NCI-H2081 treated with DMSO at 0.1 percent for 48 hours (cell line): ENCODE measurements around the gene TRHDE.
A peak's percentile ranks its signal among the peaks of the same experiment; 100 is the strongest.
"Not testable (repeated sequence)": the region's sequence is repeated elsewhere in the genome, so short reads cannot be mapped to it uniquely, and the experiment has no call there.

Experiments used
- DNase-seq: peaks from one replicate; lab custom pipeline; 2025; lab: John Stamatoyannopoulos, UW

TRHDE gene

GRCh38 chr12:72511906-72512305 lies 239.7 kb downstream of the TRHDE start:
- DNase-seq = no peak

GRCh38 chr12:72520044-72520678 lies 248.0 kb downstream of the TRHDE start:
- not testable (repeated sequence) for DNase-seq

GRCh38 chr12:72521326-72521725 lies 249.2 kb downstream of the TRHDE start:
- no peak for DNase-seq

- DNase-seq = no peak
Observed at GRCh38 chr12:72522411-72522810, 250.2 kb downstream of the TRHDE start.

- DNase-seq = no peak
Observed at GRCh38 chr12:72523754-72524153, 251.6 kb downstream of the TRHDE start.

- no peak for DNase-seq
Observed at GRCh38 chr12:72535212-72535990, 263.2 kb downstream of the TRHDE start.

GRCh38 chr12:72540811-72541210 lies 268.6 kb downstream of the TRHDE start:
- no peak for DNase-seq

GRCh38 chr12:72543777-72544467 lies 271.8 kb downstream of the TRHDE start:
- no peak for DNase-seq

GRCh38 chr12:72546106-72546505 lies 273.9 kb downstream of the TRHDE start:
- DNase-seq = no peak

GRCh38 chr12:72547573-72547972 lies 275.4 kb downstream of the TRHDE start:
- no peak for DNase-seq

- no peak for DNase-seq
Observed at GRCh38 chr12:72549184-72549583, 277.0 kb downstream of the TRHDE start.

GRCh38 chr12:72560003-72560769 lies 288.0 kb downstream of the TRHDE start:
- no peak for DNase-seq

GRCh38 chr12:72570601-72571000 lies 298.4 kb downstream of the TRHDE start:
- DNase-seq = no peak

GRCh38 chr12:72574138-72574537 lies 302.0 kb downstream of the TRHDE start:
- DNase-seq = peak; percentile 89

GRCh38 chr12:72578327-72578726 lies 306.2 kb downstream of the TRHDE start:
- no peak for DNase-seq

- no peak for DNase-seq
Observed at GRCh38 chr12:72586456-72586855, 314.3 kb downstream of the TRHDE start.

- DNase-seq = no peak
Observed at GRCh38 chr12:72602581-72602980, 330.4 kb downstream of the TRHDE start.

- peak; percentile 75 for DNase-seq
Observed at GRCh38 chr12:72605975-72606374, 333.8 kb downstream of the TRHDE start.

- peak; percentile 63 for DNase-seq
Observed at GRCh38 chr12:72610342-72610741, 338.2 kb downstream of the TRHDE start.

- DNase-seq = peak; percentile 58
Observed at GRCh38 chr12:72610854-72611358, 338.7 kb downstream of the TRHDE start.

GRCh38 chr12:72612171-72612570 lies 340.0 kb downstream of the TRHDE start:
- no peak for DNase-seq

- no peak for DNase-seq
Observed at GRCh38 chr12:72618764-72619163, 346.6 kb downstream of the TRHDE start.
